ENCODE data around the gene FARP2. TPM values are rescaled to one million over a fixed set of nuclear protein-coding genes. Genes with fewer than 3 reads are reported as not detected.

The FARP2 gene
- total and polyA plus RNA-seq, 2 of the 13 experiments (the other 11 are each of a cell fraction or from before 2014, with no cell fraction given): 28.0 to 45.4 TPM

DNA sequence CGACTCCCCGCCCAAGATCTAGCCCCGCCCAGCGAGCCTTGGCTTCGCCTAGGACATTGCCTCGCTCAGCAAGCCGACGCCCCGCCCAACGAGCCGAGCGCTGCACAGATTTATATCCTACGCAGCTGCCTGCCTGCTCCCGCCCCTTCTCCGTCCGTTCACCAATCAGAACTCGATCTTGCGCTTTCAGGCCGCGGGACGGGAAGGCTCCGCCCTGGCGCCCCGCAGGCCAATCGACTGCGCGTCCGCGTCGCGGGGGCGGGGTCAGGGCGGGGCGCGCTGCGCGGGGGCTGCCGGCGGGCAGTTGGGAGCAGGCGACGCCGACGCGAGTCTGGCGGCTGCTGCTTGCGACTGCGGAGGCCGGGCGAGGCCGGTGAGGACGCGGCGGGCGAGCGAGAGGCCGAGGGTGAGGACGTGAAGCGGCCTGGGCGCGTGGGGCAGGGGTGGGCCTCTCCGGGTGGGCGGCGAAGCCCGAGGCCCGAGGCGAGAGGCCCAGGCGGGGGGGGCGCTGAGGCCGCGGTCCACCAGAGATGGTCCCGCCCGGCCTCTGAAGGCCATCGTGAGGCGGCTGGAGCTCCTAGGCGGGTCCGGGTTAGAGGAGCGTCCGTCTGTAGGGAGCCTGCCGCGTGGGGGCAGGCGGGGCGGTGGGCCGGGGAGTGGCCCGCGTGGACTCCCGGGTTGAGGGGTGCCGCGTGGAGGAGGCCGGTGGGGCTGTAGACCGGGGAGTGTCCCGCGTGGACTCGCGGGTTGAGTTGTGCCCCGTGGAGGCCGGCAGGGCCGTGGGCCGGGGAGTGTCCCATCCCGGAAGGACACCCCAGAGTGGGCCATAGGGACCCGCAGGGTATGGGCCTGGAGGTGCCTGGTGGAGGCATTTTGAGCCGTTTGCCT lies at the start of gene FARP2 (continued):
- TF ChIP-seq, protein P1, sequence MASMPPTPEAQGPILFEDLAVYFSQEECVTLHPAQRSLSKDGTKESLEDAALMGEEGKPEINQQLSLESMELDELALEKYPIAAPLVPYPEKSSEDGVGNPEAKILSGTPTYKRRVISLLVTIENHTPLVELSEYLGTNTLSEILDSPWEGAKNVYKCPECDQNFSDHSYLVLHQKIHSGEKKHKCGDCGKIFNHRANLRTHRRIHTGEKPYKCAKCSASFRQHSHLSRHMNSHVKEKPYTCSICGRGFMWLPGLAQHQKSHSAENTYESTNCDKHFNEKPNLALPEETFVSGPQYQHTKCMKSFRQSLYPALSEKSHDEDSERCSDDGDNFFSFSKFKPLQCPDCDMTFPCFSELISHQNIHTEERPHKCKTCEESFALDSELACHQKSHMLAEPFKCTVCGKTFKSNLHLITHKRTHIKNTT (CRISPR knock-in tag; IDR thresholded peaks at IDR 0.05): no peak
- TF ChIP-seq AHR (CRISPR knock-in tag; IDR thresholded peaks at IDR 0.05) (peak; percentile 39; the same call in 1 of the 2 replicates), RNF2 (conservative IDR thresholded peaks at IDR 0.05; ENCODE audit: low read depth) (no peak; the same call in 1 of the 2 replicates), ZFAT (CRISPR knock-in tag; conservative IDR thresholded peaks at IDR 0.05) (no peak), DNMT1 (CRISPR knock-in tag; IDR thresholded peaks at IDR 0.05) (peak; percentile 77; the same call in 1 of the 2 replicates), MYPOP (CRISPR knock-in tag; IDR thresholded peaks at IDR 0.05) (no peak; the same call in 1 of the 2 replicates), ZNF441 (CRISPR knock-in tag; IDR thresholded peaks at IDR 0.05; ENCODE audit: borderline replicate concordance) (no peak), TEAD3 (CRISPR knock-in tag; optimal IDR thresholded peaks at IDR 0.05; ENCODE audit: borderline replicate concordance) (no peak), ZFY (CRISPR knock-in tag; IDR thresholded peaks at IDR 0.05) (peak; percentile 97), SOX6 (IDR thresholded peaks at IDR 0.05) (no peak), SOX6 (CRISPR knock-in tag; IDR thresholded peaks at IDR 0.05) (no peak), PHF8 (CRISPR knock-in tag; IDR thresholded peaks at IDR 0.05) (peak; percentile 81), KDM5B (CRISPR knock-in tag; IDR thresholded peaks at IDR 0.05; ENCODE audit: borderline replicate concordance) (peak; percentile 86; the same call in 1 of the 2 replicates), KIAA2018 (CRISPR knock-in tag; IDR thresholded peaks at IDR 0.05; ENCODE audit: borderline replicate concordance) (peak; percentile 58; the same call in 1 of the 2 replicates), ZNF510 (CRISPR knock-in tag; IDR thresholded peaks at IDR 0.05; ENCODE audit: low read depth) (no peak)
- TF ChIP-seq, protein P2, sequence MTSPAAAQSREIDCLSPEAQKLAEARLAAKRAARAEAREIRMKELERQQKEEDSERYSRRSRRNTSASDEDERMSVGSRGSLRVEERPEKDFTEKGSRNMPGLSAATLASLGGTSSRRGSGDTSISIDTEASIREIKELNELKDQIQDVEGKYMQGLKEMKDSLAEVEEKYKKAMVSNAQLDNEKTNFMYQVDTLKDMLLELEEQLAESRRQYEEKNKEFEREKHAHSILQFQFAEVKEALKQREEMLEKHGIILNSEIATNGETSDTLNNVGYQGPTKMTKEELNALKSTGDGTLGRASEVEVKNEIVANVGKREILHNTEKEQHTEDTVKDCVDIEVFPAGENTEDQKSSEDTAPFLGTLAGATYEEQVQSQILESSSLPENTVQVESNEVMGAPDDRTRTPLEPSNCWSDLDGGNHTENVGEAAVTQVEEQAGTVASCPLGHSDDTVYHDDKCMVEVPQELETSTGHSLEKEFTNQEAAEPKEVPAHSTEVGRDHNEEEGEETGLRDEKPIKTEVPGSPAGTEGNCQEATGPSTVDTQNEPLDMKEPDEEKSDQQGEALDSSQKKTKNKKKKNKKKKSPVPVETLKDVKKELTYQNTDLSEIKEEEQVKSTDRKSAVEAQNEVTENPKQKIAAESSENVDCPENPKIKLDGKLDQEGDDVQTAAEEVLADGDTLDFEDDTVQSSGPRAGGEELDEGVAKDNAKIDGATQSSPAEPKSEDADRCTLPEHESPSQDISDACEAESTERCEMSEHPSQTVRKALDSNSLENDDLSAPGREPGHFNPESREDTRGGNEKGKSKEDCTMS (CRISPR knock-in tag; conservative IDR thresholded peaks at IDR 0.05): no peak

All from HepG2 (cell line).